GM18505 (cell line): Measurements from ENCODE around the gene DEDD.

ENCODE experiments used
- ATAC-seq: cut with Tn5 transposase; IDR thresholded peaks from one replicate; pipeline ENCODE4 v1.9.1; 2021; ENCODE audit not compliant: unreplicated experiment
- POLR2A ChIP-seq: IDR thresholded peaks from 4 replicates; pipeline ENCODE4 v1.6.1; 2011; ENCODE audit warnings: borderline replicate concordance; ENCODE audit not compliant: insufficient read depth, insufficient read length; ENCODE audit errors: extremely low read depth

The DEDD gene

DNA sequence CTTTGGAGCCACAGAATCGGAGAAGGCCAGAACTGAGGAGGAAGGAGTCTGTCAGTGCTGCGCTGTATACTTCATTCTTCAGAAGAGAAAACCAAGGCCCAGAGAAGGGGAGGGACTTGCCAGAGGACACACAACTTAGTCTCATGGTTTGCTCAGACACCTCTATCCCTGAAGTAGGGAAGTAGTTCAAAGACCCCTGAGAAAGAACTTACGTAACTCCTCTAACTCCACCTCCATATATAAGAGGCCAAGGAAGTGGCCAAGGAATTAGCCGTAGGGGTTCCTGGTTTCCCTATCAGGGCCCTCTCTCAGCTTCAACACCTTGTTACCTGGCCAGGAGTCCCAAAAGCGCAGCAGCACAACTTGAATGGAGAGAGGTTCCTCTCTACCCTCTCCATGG lies 42.5 kb downstream of the DEDD start:
- no peak for TF ChIP-seq POLR2A
- no peak for ATAC-seq

GRCh38 chr1:161089251-161089924 lies 43.1 kb downstream of the DEDD start, which contains the start of gene NECTIN4:
NECTIN4 (minus strand) TSS chr1:161089558; CDS start chr1:161089296, 262 bp downstream.
- ATAC-seq = no peak
- TF ChIP-seq POLR2A = no peak

DNA sequence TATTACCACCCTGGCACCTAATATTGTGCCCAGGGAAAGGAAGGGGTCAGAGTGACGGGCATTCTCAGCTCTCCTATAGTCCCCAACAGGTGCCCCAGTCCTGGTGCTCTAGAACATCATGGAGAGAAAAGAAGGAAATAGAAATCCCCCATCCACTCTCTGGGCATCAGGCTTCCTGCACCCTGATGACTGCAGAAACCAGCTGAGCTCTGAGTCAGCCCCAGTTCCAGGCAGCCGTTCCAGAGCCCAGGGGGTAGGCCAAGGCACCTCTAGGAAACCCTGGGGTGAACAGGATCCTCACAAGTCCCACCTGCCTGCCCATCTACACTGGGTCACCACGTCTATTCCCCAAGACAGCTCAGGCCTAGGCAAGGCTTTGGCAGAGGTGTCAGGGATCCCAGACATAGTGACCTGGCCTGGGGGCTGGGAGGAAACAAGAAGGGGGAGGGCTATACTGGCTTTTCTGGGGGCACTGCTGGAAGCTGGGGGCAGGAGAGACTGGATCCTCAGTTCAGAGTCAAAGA lies 43.8 kb downstream of the DEDD start:
- TF ChIP-seq POLR2A = no peak
- ATAC-seq = no peak

- no peak for ATAC-seq
These were observed 46.0 kb downstream of the DEDD start for GRCh38 chr1:161086457-161086856.

DNA sequence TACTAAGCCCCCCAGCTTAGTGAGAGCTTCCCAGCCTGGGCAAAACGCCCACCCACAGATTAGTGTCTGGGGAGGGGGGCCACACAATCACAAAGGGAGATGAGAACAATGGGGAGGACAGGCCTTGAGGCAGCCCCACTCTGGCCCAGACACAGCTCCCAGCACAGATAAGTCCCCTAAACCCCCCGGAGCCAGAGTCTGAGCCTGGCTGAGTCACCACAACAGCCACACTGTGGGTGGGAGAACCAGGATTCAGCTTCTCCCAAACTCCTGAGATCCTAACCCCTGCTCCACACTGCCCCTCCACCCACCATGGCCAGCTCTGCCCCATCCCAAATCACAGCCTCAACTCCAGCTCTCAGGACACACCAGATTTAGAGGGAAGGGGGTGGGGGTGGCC lies 47.3 kb downstream of the DEDD start:
- no peak for ATAC-seq
- TF ChIP-seq POLR2A = no peak

More at GRCh38 chr1:161086457-161086856, 46.0 kb downstream of the DEDD start:
- no peak for TF ChIP-seq POLR2A

GRCh38 chr1:161084597-161084988 lies 47.9 kb downstream of the DEDD start:
- ATAC-seq = no peak
- no peak for TF ChIP-seq POLR2A

DNA sequence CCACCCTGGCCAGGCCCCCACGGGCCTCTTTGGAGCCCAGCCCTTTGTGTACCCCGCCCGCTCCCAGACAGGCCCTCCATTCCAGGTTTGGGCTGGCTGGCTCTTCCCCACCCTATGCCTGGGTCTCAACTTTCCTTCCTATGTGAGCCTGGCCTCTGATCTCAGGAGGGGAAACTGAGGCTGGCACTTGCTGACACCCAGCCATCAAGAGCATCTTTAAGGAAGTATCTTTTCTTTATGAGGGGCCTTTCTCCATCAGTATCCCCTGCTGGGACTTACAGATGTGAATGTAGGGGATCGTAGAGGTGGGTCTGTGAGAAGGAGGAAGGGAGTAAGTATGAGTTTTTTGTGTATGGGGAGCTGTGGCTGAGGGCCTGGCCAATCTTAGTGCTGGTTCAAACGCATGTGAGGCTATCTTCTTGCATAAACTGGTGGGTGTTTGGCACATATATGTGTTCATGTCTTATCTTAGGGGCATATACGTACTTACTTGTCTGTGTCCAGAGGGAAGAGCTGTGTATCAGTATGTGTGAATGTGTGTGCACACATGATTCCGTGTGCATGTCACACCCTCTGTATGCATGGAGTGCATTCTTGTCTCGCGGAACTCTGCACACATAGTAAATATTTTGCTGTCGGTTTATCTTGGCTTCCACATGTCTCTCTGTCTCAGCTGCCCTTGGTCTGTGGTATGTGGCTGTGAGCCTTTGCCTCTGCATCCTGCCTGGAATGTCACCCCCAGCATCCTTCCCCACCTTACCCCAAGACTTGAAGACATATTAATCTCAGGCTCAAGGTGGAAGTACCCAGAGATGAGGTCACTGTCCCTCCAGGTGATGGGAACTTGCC lies 48.5 kb downstream of the DEDD start:
- TF ChIP-seq POLR2A = no peak
- no peak for ATAC-seq

GRCh38 chr1:161082996-161083747 lies 49.3 kb downstream of the DEDD start:
- no peak for ATAC-seq

DNA sequence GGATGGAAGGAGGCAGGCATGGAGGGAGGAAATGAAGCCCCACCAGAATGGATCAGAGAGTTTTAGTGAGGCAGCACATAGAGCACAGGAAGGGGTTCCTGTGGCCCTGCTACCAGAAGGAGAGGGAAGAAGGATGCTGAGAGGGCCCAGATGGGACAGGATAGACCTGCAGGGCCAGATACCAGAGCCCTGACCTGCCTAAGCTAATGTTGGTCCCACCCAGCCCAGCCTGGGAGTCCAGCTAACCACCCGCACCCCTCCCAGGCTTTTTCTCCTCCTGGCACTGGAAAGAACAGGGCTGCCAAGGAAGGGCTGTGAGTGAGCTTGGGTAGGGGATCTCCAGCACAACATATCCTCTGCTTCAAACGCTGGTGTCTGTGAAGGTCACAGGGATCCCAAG lies 50.0 kb downstream of the DEDD start:
- TF ChIP-seq POLR2A = no peak
- ATAC-seq = no peak

More at GRCh38 chr1:161082996-161083747, 49.3 kb downstream of the DEDD start:
- no peak for TF ChIP-seq POLR2A

- ATAC-seq = no peak
- TF ChIP-seq POLR2A = no peak
These were observed 50.9 kb downstream of the DEDD start for GRCh38 chr1:161081519-161081918.

DNA sequence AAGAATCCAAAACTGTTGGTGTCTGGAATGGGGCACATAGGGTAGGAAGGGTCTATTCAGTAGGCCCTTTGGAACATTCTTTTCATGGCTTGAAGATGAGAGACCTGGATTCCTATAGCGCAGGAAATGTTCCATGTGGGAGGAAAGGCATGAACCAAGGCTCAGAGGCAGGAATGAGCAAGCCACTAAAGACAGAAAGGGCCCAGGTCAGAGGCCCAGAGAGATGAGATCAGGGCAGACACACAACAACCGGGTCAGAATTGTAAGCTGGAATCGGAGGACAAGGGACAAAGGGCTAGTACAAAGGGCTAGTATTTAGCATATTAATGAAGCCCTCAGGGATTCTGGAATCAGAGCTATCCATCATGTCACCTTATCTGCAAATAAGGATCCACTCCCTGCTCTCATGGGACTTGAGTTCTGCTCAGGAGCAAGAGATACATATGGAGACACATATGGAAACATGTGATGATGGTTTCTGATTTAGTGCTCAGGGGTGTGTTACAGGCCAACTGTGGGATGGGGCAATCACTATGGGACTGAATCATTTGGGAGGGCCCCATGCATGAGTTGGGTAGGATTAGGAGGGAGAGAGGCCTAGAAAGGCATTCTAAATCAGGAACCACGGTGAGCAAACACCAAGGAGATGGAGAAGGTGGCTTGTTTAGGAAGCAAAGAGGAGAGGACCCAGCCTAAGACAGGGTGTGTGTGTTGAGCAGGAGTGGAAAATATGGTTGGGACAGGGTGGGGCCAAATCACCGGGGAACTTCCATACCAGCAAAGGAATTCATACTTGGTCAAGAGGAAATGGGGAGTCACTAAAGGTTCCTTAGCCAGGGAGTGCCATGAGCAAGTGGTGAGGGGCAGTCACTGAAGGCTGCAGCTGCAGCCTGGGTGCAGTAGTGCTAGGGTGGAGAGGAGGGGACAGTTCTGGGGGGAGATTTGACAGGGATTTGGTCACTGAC lies 51.7 kb downstream of the DEDD start:
- no peak for TF ChIP-seq POLR2A
- ATAC-seq = no peak
